OCI-LY1 (cell line): ENCODE results near the gene SLC9A7.

Experiments used
- EZH2 ChIP-seq: fragments of 200-600 bp; sonication (generic), shearing (Covaris generic); IDR thresholded peaks from 2 replicates; pipeline ENCODE4 v1.8.0; 2017; ENCODE audit warnings: borderline replicate concordance, mixed run types, mild to moderate bottlenecking, antibody characterized with exemption, low read length, moderate library complexity, mixed read lengths
- TF ChIP-seq, protein P1 (sequence below): fragments of 200-600 bp; sonication (generic), shearing (Covaris generic); IDR thresholded peaks from 2 replicates; pipeline ENCODE4 v1.5.1; 2017; ENCODE audit warnings: mild to moderate bottlenecking, antibody characterized with exemption, low read length, moderate library complexity, mixed read lengths

DNA sequence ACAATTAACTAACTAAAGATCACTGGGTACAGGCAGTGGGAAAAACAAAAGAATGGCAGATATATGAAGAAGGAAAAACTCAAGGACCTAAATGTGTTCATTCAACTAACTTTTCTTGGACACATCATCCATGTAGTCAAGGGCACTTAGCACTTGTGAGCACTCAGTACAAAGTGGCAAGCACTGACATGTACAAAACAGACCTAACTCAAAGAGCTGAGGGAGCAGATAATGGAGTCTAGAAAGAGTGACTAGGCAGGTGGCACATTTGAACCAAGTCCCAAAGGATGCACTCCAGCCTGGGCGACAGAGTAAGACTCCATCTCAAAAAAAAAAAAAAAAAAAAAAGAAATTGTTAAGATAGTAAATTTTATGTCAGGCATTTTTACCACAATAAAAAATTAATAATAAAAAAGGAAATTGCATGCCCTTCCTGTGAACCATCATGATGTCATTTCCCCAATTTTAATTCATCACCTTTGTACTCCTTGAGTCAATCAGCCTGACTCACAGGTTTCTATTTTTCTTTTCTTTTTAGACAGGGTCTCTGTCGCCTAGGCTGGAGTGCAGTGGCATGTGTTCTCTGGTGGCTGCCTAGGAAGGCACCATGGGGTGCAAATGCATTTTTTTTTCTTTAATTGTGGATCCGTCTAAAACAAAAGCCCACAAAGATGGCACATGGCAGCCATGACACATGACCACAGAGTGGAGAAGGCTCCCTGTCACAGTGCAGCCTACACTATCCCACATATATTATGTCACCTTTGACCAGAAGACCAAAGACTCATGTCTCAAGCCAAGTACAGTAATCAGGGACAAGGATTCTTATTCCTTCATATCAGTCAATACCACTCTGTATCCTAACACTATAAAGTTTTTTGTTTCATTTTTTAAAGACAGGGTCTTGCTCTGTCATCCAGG is 93.4 kb downstream of the SLC9A7 start:
- TF ChIP-seq, protein P1, sequence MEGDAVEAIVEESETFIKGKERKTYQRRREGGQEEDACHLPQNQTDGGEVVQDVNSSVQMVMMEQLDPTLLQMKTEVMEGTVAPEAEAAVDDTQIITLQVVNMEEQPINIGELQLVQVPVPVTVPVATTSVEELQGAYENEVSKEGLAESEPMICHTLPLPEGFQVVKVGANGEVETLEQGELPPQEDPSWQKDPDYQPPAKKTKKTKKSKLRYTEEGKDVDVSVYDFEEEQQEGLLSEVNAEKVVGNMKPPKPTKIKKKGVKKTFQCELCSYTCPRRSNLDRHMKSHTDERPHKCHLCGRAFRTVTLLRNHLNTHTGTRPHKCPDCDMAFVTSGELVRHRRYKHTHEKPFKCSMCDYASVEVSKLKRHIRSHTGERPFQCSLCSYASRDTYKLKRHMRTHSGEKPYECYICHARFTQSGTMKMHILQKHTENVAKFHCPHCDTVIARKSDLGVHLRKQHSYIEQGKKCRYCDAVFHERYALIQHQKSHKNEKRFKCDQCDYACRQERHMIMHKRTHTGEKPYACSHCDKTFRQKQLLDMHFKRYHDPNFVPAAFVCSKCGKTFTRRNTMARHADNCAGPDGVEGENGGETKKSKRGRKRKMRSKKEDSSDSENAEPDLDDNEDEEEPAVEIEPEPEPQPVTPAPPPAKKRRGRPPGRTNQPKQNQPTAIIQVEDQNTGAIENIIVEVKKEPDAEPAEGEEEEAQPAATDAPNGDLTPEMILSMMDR, result no peak
- no peak for TF ChIP-seq EZH2
